ENCODE data around the gene SLAIN1. TPM values are rescaled to one million over a fixed set of nuclear protein-coding genes. Genes with fewer than 3 reads are reported as not detected.

The SLAIN1 gene
- total and polyA plus RNA-seq, 10 donors = 8.7 to 32.6 (median 17.0) TPM

DNA sequence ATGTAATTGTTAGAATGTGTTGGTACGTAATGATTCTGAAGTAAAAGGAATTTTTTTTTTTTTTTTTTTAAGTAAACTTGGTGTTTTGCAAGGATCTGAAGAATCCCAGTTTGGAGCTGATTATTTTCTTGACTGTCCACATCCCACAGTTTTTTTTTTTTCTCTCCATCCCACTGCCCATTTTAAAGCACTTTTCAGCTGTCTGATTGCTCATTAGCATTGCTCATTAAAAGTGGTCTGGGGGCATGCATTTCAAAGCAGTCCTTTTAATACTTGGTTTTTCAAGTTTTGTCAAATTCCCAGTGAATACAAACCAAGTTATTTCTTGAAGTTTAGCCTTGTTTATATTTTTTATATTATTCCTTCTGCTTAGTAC lies 44.1 kb downstream of the SLAIN1 start:
- H3K36me3 ChIP-seq = peaks cover 0 to 33% (median 0%) of the 10 kb centered on the region in 6 donors
- no peak for DNase-seq
- no peak overlapping the region for H3K4me3 ChIP-seq
- no peak for TF ChIP-seq POLR2AphosphoS5 (IDR thresholded peaks at IDR 0.05)
- TF ChIP-seq POLR2A (IDR thresholded peaks at IDR 0.05) = no peak
- TF ChIP-seq, protein P1, sequence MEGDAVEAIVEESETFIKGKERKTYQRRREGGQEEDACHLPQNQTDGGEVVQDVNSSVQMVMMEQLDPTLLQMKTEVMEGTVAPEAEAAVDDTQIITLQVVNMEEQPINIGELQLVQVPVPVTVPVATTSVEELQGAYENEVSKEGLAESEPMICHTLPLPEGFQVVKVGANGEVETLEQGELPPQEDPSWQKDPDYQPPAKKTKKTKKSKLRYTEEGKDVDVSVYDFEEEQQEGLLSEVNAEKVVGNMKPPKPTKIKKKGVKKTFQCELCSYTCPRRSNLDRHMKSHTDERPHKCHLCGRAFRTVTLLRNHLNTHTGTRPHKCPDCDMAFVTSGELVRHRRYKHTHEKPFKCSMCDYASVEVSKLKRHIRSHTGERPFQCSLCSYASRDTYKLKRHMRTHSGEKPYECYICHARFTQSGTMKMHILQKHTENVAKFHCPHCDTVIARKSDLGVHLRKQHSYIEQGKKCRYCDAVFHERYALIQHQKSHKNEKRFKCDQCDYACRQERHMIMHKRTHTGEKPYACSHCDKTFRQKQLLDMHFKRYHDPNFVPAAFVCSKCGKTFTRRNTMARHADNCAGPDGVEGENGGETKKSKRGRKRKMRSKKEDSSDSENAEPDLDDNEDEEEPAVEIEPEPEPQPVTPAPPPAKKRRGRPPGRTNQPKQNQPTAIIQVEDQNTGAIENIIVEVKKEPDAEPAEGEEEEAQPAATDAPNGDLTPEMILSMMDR (IDR thresholded peaks at IDR 0.05 in 8 of 11, conservative IDR thresholded peaks at IDR 0.05 in 3 of 11) = no peak
- no peaks in the 10 kb centered on the region for H3K27me3 ChIP-seq (replicated peaks in 1 of 7)
- intact Hi-C loops (cut with DNase I; ENCODE audit: low total_unique reads) = no loop called here
- 81 to 97% (median 86%) methylated on average over 1 of the region's 1 CpG for WGBS, 5 donors
- no peaks in the 10 kb centered on the region for H3K9me3 ChIP-seq
- peaks cover 0 to 14% (median 2%) of the 10 kb centered on the region in 6 donors for H3K4me1 ChIP-seq
- no peak overlapping the region for H3K27ac ChIP-seq

DNA sequence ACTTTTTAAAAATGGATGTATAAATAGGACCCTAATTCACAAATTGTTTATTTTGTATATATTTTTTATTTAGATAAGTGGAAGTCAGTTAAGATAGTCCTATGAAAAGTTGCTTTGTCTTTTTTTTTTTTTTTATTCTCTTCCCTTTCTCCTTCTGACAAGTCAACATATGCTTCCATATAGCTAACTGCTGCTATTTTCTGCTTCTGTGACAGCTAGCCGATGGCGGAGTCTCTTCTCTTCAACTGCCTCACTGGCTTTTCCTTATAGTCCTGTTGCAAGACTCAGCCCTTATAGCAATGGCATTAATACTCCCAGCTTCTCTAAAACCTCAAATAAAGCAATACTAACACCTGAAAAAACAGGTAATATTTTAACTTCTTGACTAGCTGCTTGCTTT lies 45.3 kb downstream of the SLAIN1 start:
- Histone ChIP-seq H3K4me1 (peaks cover 0 to 14% (median 2%) of the 10 kb centered on the region in 6 donors), H3K4me3 (no peak overlapping the region), H3K9me3 (no peaks in the 10 kb centered on the region), H3K36me3 (peaks cover 0 to 45% (median 7%) of the 10 kb centered on the region in 6 donors), H3K27ac (no peak overlapping the region), H3K27me3 (replicated peaks in 1 of 7) (no peaks in the 10 kb centered on the region)
- intact Hi-C loops (cut with DNase I; ENCODE audit: low total_unique reads) = no loop called here
- TF ChIP-seq POLR2AphosphoS5 (IDR thresholded peaks at IDR 0.05) (no peak), POLR2A (IDR thresholded peaks at IDR 0.05) (no peak)
- TF ChIP-seq, protein P1 (IDR thresholded peaks at IDR 0.05 in 8 of 11, conservative IDR thresholded peaks at IDR 0.05 in 3 of 11) = no peak
- DNase-seq = no peak
- WGBS, 5 donors = 94 to 100% (median 96%) methylated on average over 2 of the region's 2 CpGs

DNA sequence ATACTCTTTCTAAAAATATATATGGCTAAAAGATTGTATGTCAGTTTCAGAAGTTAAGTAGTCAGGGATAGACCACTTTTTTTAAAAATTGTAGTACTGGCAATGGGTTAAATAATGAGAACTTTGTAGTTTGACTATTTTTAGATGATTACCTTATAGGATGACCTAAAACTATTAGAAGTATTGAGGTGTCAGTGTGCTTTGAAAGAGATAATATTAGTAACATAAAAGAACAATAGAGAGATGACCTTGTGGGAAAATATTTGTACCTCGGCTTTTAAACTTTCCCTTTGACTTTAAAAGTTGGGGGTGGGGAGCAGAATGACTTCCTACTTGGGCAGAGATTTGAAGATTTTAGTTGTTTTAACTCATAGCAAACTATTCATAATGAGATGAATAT lies 48.3 kb downstream of the SLAIN1 start:
- no peaks in the 10 kb centered on the region for H3K9me3 ChIP-seq
- no peaks in the 10 kb centered on the region for H3K27me3 ChIP-seq (replicated peaks in 1 of 7)
- no peak for DNase-seq
- no peak overlapping the region for H3K27ac ChIP-seq
- H3K4me3 ChIP-seq = no peak overlapping the region
- intact Hi-C loops (cut with DNase I; ENCODE audit: low total_unique reads) = no loop called here
- no peak for TF ChIP-seq POLR2A (IDR thresholded peaks at IDR 0.05)
- TF ChIP-seq, protein P1 (IDR thresholded peaks at IDR 0.05 in 8 of 11, conservative IDR thresholded peaks at IDR 0.05 in 3 of 11) = no peak
- TF ChIP-seq POLR2AphosphoS5 (IDR thresholded peaks at IDR 0.05) = no peak
- H3K4me1 ChIP-seq = peaks cover 0 to 6% (median 0%) of the 10 kb centered on the region in 6 donors
- 55 to 79% (median 65%) methylated on average over 1 of the region's 1 CpG for WGBS, 5 donors
- H3K36me3 ChIP-seq = peaks cover 0 to 43% (median 7%) of the 10 kb centered on the region in 6 donors

DNA sequence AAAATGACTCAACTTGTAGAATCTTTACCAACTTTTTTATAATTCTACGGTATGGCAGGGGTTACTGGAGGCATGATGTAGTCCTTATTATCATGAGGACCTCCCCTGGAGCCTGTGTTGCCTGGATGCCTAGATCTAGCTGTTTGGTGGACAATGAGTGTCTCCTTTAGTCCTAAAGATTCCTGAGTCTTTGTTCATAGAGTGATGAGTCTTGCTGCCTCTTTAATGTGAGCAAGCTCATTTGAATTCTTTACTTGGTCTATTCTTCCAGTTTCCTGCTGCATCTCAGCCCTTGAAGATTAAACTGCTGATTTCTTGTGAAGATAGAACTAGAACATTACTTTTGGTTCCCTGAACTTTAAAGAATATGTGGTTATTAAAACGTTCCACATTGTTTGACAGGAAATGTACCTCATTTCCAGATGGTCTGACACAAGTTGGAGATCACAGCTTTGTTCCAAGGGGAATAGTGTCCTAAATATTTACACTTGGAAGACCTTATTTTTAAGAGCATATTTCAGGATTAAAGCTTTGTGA lies 51.9 kb downstream of the SLAIN1 start:
- intact Hi-C loops (cut with DNase I; ENCODE audit: low total_unique reads) = no loop called here
- Histone ChIP-seq H3K4me3 (no peak overlapping the region), H3K27ac (no peak overlapping the region), H3K27me3 (replicated peaks in 1 of 7) (no peaks in the 10 kb centered on the region), H3K36me3 (peaks cover 0 to 50% (median 13%) of the 10 kb centered on the region in 6 donors), H3K9me3 (no peaks in the 10 kb centered on the region), H3K4me1 (peaks cover 0 to 8% (median 3%) of the 10 kb centered on the region in 6 donors)
- DNase-seq = no peak
- 45 to 52% (median 47%) methylated on average over 2 of the region's 2 CpGs for WGBS, 5 donors
- TF ChIP-seq, protein P1 (IDR thresholded peaks at IDR 0.05 in 8 of 11, conservative IDR thresholded peaks at IDR 0.05 in 3 of 11) = no peak
- TF ChIP-seq POLR2AphosphoS5 (IDR thresholded peaks at IDR 0.05) = no peak
- TF ChIP-seq POLR2A (IDR thresholded peaks at IDR 0.05) = no peak
